ENCODE data around the gene WWOX.

WWOX gene

GRCh38 chr16:78950768-78951167, 851.3 kb downstream of the WWOX start:
- no peak for FAIRE-seq
- DNase-seq (ENCODE audit: insufficient read length, low spot score) = no peak
- TF ChIP-seq POLR2AphosphoS5 (IDR thresholded peaks at IDR 0.05; ENCODE audit: low read depth, low read length) (no peak), PAX5 (IDR thresholded peaks at IDR 0.05; ENCODE audit: insufficient read depth, low read length, severe bottlenecking) (no peak), POLR2A (IDR thresholded peaks at IDR 0.05; ENCODE audit: low read depth, low read length) (no peak)

GRCh38 chr16:78952630-78953029, 853.2 kb downstream of the WWOX start:
- TF ChIP-seq PAX5 (IDR thresholded peaks at IDR 0.05; ENCODE audit: insufficient read depth, low read length, severe bottlenecking) = no peak
- no peak for TF ChIP-seq POLR2AphosphoS5 (IDR thresholded peaks at IDR 0.05; ENCODE audit: low read depth, low read length)
- TF ChIP-seq TAF1 (IDR thresholded peaks at IDR 0.05; ENCODE audit: low read depth, low read length) = no peak
- no peak for TF ChIP-seq SPI1 (IDR thresholded peaks at IDR 0.05; ENCODE audit: low read depth, low read length)
- no peak for TF ChIP-seq POLR2A (IDR thresholded peaks at IDR 0.05; ENCODE audit: low read depth, low read length)
- TF ChIP-seq POU2F2 (IDR thresholded peaks at IDR 0.05; ENCODE audit: low read depth, low read length) = no peak
- DNase-seq (ENCODE audit: insufficient read length, low spot score) (no peak), FAIRE-seq (no peak)

- TF ChIP-seq PAX5 (IDR thresholded peaks at IDR 0.05; ENCODE audit: insufficient read depth, low read length, severe bottlenecking) (no peak), POU2F2 (IDR thresholded peaks at IDR 0.05; ENCODE audit: low read depth, low read length) (no peak), SPI1 (IDR thresholded peaks at IDR 0.05; ENCODE audit: low read depth, low read length) (no peak), TAF1 (IDR thresholded peaks at IDR 0.05; ENCODE audit: low read depth, low read length) (no peak), POLR2AphosphoS5 (IDR thresholded peaks at IDR 0.05; ENCODE audit: low read depth, low read length) (no peak), POLR2A (IDR thresholded peaks at IDR 0.05; ENCODE audit: low read depth, low read length) (no peak)
These were observed 854.1 kb downstream of the WWOX start for GRCh38 chr16:78953526-78953925.

GRCh38 chr16:78955206-78955605, 855.8 kb downstream of the WWOX start:
- FAIRE-seq = no peak
- TF ChIP-seq SPI1 (IDR thresholded peaks at IDR 0.05; ENCODE audit: low read depth, low read length) (no peak), POU2F2 (IDR thresholded peaks at IDR 0.05; ENCODE audit: low read depth, low read length) (no peak), POLR2AphosphoS5 (IDR thresholded peaks at IDR 0.05; ENCODE audit: low read depth, low read length) (no peak), POLR2A (IDR thresholded peaks at IDR 0.05; ENCODE audit: low read depth, low read length) (no peak), TAF1 (IDR thresholded peaks at IDR 0.05; ENCODE audit: low read depth, low read length) (no peak), PAX5 (IDR thresholded peaks at IDR 0.05; ENCODE audit: insufficient read depth, low read length, severe bottlenecking) (no peak)

More at GRCh38 chr16:78953526-78953925, 854.1 kb downstream of the WWOX start:
- FAIRE-seq = no peak
- DNase-seq (ENCODE audit: insufficient read length, low spot score) = no peak

GRCh38 chr16:78956859-78957258, 857.4 kb downstream of the WWOX start:
- no peak for FAIRE-seq
- TF ChIP-seq PAX5 (IDR thresholded peaks at IDR 0.05; ENCODE audit: insufficient read depth, low read length, severe bottlenecking) (no peak), TAF1 (IDR thresholded peaks at IDR 0.05; ENCODE audit: low read depth, low read length) (no peak), SPI1 (IDR thresholded peaks at IDR 0.05; ENCODE audit: low read depth, low read length) (no peak), POLR2AphosphoS5 (IDR thresholded peaks at IDR 0.05; ENCODE audit: low read depth, low read length) (no peak), POU2F2 (IDR thresholded peaks at IDR 0.05; ENCODE audit: low read depth, low read length) (no peak), POLR2A (IDR thresholded peaks at IDR 0.05; ENCODE audit: low read depth, low read length) (no peak)
- no peak for DNase-seq (ENCODE audit: insufficient read length, low spot score)

More at GRCh38 chr16:78955206-78955605, 855.8 kb downstream of the WWOX start:
- no peak for DNase-seq (ENCODE audit: insufficient read length, low spot score)

GRCh38 chr16:78957317-78958100, 858.1 kb downstream of the WWOX start:
- DNase-seq (ENCODE audit: insufficient read length, low spot score) = no peak
- FAIRE-seq = no peak

GRCh38 chr16:78961464-78961863, 862.0 kb downstream of the WWOX start:
- FAIRE-seq = no peak
- no peak for TF ChIP-seq PAX5 (IDR thresholded peaks at IDR 0.05; ENCODE audit: insufficient read depth, low read length, severe bottlenecking)
- peak; percentile 96 for TF ChIP-seq SPI1 (IDR thresholded peaks at IDR 0.05; ENCODE audit: low read depth, low read length)
- no peak for TF ChIP-seq POLR2A (IDR thresholded peaks at IDR 0.05; ENCODE audit: low read depth, low read length)
- no peak for TF ChIP-seq TAF1 (IDR thresholded peaks at IDR 0.05; ENCODE audit: low read depth, low read length)
- TF ChIP-seq POU2F2 (IDR thresholded peaks at IDR 0.05; ENCODE audit: low read depth, low read length) = no peak
- no peak for TF ChIP-seq POLR2AphosphoS5 (IDR thresholded peaks at IDR 0.05; ENCODE audit: low read depth, low read length)
- DNase-seq (ENCODE audit: insufficient read length, low spot score) = no peak

More at GRCh38 chr16:78957317-78958100, 858.1 kb downstream of the WWOX start:
- TF ChIP-seq POLR2A (IDR thresholded peaks at IDR 0.05; ENCODE audit: low read depth, low read length) (no peak), PAX5 (IDR thresholded peaks at IDR 0.05; ENCODE audit: insufficient read depth, low read length, severe bottlenecking) (no peak), POLR2AphosphoS5 (IDR thresholded peaks at IDR 0.05; ENCODE audit: low read depth, low read length) (no peak), TAF1 (IDR thresholded peaks at IDR 0.05; ENCODE audit: low read depth, low read length) (no peak), POU2F2 (IDR thresholded peaks at IDR 0.05; ENCODE audit: low read depth, low read length) (no peak), SPI1 (IDR thresholded peaks at IDR 0.05; ENCODE audit: low read depth, low read length) (0 out of 2 replicates have a peak, but pooled peaks have one; percentile 12)

GRCh38 chr16:78962457-78962929, 863.0 kb downstream of the WWOX start:
- TF ChIP-seq TAF1 (IDR thresholded peaks at IDR 0.05; ENCODE audit: low read depth, low read length) (no peak), POLR2AphosphoS5 (IDR thresholded peaks at IDR 0.05; ENCODE audit: low read depth, low read length) (no peak), SPI1 (IDR thresholded peaks at IDR 0.05; ENCODE audit: low read depth, low read length) (peak; percentile 91), POU2F2 (IDR thresholded peaks at IDR 0.05; ENCODE audit: low read depth, low read length) (no peak), PAX5 (IDR thresholded peaks at IDR 0.05; ENCODE audit: insufficient read depth, low read length, severe bottlenecking) (no peak)
- peak; percentile 82 for FAIRE-seq
- no peak for DNase-seq (ENCODE audit: insufficient read length, low spot score)

- no peak for FAIRE-seq
- TF ChIP-seq POLR2AphosphoS5 (IDR thresholded peaks at IDR 0.05; ENCODE audit: low read depth, low read length) (no peak), SPI1 (IDR thresholded peaks at IDR 0.05; ENCODE audit: low read depth, low read length) (no peak), POU2F2 (IDR thresholded peaks at IDR 0.05; ENCODE audit: low read depth, low read length) (no peak), TAF1 (IDR thresholded peaks at IDR 0.05; ENCODE audit: low read depth, low read length) (no peak), PAX5 (IDR thresholded peaks at IDR 0.05; ENCODE audit: insufficient read depth, low read length, severe bottlenecking) (no peak), POLR2A (IDR thresholded peaks at IDR 0.05; ENCODE audit: low read depth, low read length) (no peak)
- no peak for DNase-seq (ENCODE audit: insufficient read length, low spot score)
These were observed 868.5 kb downstream of the WWOX start for GRCh38 chr16:78967948-78968347.

All from GM12891 (cell line).